Endometrium (tissue), 2 donors: ENCODE data around the gene NDRG3.
A peak's percentile ranks its signal among the peaks of the same experiment; 100 is the strongest.

Source experiments
- FAIRE-seq: peaks from 2 replicates; lab custom pipeline; 2012; peaks lifted over from hg19 to GRCh38; lab: Jason Lieb, UNC
- donor health status: control.
- donor health status: control.

NDRG3 gene

DNA sequence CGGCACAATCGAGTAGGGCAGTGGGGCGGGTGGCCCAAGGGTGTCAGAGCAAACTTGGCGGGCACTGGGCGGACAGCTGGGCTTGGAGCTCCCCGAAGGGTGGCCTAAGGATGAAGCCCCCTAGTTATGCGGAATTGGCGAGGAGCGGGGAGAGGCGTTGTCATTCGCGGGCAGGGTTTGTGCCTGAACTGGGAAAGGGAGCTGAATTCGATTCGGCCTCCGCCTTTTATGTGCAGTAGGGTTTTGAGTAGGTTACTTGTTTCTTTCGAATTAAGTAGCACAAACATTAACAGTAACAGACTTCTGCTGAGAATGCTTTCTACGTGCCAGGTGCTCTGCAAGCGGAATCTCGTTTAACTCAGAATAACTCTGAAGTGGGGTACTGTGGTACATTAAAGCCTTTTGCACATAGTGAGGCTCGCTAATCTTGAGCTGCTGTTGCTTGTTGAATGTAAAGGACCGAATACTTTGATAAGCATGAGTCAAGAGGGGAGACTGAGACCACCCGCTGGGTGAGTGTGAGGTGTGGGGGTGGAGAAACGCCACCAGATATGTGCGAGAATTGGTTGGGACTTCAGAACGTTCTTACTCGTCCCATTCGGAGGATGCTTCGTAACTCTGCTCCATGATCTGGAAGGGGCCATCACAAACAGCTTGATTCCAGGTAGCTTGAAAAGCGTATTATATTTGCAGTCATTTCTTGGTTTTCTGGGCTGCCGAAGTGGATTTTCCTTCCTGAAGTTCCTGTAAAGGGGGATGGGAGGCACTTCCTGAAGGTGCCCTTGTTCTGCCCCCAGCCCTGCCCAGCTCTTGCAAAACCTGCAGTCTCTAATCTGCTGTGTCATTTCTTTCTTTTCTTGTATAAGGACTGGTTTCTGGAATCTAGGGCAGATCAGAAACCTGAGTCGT, 139.5 kb downstream of the NDRG3 start:
- FAIRE-seq, result no peak

DNA sequence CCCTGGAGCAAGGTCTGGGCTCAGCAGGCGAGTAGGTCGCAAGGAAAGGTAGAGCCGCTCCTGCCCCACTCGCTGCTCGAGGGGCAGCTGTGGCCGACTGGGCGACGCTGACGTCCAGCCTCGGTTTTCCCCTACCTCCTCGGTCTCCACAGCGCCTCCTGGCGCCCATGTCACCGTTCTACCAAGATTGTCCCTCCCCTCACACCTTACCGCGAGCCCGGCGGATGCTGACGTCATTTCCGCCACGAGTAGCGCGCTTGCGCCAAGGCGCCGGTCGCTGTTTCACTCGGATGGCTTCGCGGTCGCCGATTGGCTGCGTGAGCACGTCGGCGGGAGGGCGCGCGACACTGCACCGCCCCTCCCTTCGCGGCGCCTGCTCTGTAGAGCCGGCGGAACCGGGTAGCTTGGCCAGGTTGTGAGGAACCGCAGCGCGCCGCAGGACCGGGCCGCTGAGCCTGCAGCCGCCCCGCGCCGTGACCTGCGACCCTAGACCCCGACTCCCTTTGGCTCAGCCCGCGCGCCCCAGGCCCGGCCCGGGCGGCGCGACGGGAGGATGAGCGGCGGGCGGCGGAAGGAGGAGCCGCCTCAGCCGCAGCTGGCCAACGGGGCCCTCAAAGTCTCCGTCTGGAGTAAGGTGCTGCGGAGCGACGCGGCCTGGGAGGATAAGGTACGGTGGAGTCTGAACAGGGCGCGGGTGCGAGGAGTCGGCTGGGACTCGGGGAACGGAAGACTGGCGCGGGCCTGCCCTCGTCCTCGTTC, 140.3 kb downstream of the NDRG3 start, which contains the start of gene RAB5IF:
Gene RAB5IF, plus strand, starts transcription at position 381 of the 759 bp plus-strand sequence. Its CDS starts 173 bp downstream, at position 554.
- FAIRE-seq, result peak; percentile 89

GRCh38 chr20:36604952-36605398, 140.9 kb downstream of the NDRG3 start:
- no peak for FAIRE-seq
